GM19452 (cell line): ENCODE results near the gene CACNA1B.
"Not testable (repeated sequence)": the region's sequence is repeated elsewhere in the genome, so short reads cannot be mapped to it uniquely, and the experiment has no call there.

Experiments
- ATAC-seq: cut with Tn5 transposase; IDR thresholded peaks from one replicate; pipeline ENCODE4 v1.9.1; 2021; ENCODE audit not compliant: unreplicated experiment

CACNA1B gene

GRCh38 chr9:137885121-137885520, 7.5 kb downstream of the CACNA1B start:
- not testable (repeated sequence) for ATAC-seq

DNA sequence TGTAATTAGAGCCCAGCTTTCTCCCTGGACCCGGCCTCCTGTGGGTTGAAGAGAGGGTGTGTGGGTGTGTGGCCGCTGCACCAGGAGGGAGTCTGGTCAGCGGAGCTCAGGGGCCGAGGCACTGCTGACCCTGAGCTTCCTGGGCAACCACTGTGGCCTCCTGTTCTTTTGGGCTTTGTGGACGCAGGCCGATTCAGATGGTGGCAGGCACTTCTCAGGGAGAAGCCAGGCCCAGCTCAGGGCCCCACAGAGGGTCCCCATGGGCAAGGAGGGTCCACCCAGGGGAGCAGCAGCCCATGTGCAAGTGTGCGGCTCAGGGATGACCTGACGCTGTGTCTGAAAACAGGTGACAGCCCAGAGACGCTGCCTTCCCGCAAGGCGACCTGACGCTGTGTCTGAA, 11.0 kb downstream of the CACNA1B start:
- not testable (repeated sequence) for ATAC-seq

GRCh38 chr9:137889966-137890365, 12.4 kb downstream of the CACNA1B start:
- not testable (repeated sequence) for ATAC-seq

DNA sequence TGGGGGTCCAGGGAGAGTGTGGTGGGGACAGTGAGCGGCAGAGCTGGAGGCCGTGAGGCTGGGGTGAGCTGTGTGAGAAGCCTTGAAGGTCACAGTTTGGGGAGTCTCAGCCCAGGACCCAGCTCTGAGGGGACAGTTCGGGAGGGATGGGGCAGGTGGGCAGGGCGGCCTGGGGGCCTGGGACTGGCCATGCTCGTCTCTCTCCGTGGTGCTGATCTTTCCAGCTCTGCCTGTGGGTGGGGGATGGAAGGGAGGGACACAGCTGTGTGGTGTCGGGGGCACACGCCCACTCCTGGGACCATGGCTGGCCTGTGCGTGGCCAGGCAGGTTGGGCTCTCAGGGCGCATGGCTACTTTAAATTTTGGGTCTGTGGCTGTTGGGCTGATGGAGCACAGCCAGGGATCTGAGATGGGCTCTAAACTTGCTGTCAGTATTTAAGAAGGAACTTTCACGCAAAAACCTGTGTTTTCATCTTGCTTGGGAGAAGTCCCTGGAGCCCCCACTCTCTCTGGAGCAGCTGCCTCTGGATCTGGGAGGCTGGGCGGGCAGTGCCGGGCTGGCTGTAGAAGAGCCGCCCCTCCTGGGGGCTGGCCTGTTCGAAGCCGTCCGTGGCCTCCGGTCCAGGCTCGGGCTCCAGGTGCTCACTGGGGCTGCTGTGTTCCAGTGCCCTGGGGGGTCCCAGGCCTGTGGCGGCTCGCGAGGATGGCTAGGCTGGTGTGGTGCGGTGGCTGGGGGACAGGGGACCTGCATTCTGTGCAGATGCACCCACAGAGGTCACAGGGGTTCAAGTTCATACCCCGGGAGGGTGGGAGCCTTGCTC, 13.4 kb downstream of the CACNA1B start:
- not testable (repeated sequence) for ATAC-seq

- ATAC-seq: no peak
Observed at GRCh38 chr9:137891588-137892423, 14.2 kb downstream of the CACNA1B start.

DNA sequence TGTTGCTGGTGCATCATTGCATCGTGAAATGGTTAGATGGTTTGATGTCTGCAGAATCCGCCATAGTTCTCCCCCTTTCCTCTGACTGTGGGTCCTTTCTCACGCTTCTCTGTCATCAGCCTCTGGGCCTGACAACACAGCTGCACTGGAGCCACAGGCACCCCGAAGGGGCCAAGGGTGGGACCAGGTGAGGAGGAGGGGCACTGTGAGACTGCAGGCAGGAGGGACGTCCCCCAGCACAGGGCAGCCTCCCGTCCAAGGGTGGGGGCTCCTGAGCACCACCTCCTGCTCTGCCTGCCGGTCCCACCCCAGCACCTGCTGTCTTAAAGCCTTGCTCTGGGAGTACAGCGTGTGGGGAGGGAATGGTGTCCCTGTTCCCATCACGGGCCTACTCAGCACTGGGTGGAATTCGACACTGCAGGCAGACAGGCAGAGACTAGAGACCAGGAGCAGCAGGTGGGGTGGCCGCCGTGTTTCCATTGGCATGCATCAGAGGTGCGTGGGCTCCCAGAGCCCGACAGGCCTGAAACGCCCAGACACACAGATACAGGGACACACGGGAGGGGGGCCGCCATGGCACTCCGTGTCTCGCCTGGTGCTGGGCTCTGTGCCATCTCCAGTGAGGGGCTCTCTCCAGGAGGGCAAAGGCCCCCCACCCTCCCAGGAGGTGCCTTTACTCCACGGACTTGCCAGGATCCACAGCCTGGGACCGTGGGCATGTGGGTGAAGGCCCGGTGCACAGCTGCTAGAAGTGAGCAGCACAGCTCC, 15.0 kb downstream of the CACNA1B start:
- ATAC-seq: no peak

- no peak for ATAC-seq
Observed at GRCh38 chr9:137893670-137894069, 16.1 kb downstream of the CACNA1B start.

DNA sequence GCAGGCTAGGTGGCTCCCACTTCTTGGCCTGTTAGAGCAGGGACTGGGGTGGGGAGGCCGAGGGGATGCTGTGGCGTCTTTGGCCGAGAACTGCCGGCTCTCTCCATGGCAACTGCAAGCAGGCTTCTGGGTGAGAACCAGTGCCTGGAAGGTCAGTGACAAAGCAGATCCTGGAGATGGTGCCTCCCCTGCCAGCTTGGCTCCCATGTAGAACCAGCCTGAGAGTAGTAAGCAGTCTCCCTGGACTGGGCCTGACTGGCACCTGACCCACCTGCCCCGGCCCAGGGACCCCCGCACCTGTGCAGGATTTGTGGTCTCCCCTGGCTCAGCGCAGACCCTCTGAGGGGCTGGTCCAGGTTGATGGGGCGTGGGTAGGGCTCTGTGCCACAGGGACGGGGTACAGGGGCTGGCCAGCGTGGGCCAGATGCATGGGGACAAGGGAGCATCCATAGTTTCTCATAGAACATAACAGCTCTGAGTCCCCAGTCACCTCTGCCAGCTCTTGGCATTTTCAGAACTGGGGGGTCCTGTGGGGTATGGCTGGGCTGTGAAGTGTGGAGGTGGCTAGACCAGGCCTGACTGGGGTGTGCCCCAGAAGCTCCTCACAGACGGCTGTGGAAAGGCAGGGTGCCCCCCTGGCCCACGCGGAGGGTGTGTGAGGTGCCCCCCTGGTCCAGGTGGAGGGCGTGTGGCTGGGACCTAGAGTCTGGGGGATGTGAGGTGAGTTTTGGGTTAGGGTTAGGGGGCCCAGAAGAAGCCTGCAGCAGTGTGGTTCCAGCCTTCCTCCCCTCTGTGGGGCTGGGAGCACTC, 22.2 kb downstream of the CACNA1B start:
- ATAC-seq: no peak

GRCh38 chr9:137900584-137901310, 23.2 kb downstream of the CACNA1B start:
- no peak for ATAC-seq

DNA sequence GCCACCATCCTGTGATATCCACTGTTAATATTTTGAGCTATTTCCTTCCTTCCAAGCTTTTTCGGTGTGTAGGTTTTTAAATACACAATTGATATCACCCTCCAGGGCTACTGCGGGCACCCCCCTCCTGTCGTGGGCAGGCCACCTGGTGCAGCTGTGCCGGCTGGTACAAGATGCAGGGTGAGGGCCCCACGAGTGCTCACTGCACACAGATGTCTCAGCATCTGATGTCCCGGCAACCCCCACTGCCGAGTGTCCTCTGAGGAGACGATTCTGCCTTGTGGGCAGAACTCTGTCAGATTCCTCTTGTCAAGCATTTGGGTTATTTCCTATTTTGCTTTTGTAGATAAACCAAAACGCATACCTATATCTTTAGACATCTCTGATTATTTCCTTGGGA, 25.1 kb downstream of the CACNA1B start:
- ATAC-seq: no peak

- ATAC-seq: no peak
Observed at GRCh38 chr9:137905740-137906139, 28.2 kb downstream of the CACNA1B start.

DNA sequence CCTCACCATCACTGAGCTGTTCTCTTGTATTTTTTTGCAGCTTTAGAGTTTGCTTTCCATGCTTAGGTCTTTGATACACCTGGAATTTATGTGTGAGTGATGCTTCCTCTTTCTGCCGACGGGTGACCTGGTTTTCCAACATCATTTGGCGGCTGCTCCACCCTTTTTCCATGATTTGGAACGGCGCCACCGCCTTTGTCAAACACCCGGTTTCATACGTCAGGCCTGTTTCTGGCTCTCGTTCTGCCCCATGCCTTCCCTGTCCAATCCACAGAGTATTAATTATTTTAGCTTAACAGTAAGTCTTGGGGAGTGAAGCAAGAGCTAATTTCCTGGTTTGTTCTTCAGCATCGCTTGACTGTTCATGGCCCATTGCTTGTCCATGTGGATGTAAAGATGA, 30.2 kb downstream of the CACNA1B start:
- no peak for ATAC-seq

GRCh38 chr9:137912671-137913070, 35.1 kb downstream of the CACNA1B start:
- ATAC-seq: no peak

DNA sequence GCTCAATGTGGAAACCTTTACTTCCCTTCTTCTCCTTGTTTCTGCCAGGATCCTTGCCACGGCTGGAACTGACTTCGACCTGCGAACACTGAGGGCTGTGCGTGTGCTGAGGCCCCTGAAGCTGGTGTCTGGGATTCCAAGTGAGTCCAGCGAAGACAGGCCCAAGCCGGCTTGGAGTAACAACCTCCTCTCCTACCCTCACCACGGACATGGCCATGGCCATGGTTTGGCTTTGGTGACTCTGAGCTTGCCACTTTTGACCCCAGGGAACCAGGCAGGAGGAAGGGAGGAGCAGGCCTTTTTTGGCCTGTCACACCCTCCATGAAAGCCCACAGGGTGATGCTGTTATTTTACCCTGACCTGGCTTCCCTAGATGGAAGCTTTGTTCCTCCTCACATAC, 35.5 kb downstream of the CACNA1B start:
- no peak for ATAC-seq

- no peak for ATAC-seq
Observed at GRCh38 chr9:137913771-137914767, 36.5 kb downstream of the CACNA1B start.

DNA sequence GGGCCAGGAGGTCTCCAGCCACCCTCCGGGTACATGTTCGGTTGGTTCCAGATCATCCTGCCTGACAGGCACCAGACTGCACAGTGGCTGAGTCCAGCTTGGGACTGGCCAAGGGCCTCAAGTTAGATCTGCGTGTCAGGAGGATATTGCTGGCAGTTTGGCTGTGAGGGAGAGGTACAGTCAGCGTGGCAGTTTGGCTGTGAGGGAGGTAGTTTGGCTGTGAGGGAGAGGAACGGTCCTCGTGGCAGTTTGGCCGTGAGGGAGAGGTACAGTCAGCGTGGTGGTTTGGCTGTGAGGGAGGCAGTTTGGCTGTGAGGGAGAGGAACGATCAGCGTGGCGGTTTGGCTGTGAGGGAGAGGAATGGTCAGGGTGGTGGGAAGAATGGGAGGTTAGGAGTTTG, 39.0 kb downstream of the CACNA1B start:
- ATAC-seq: no peak

- ATAC-seq: no peak
Observed at GRCh38 chr9:137917116-137917515, 39.5 kb downstream of the CACNA1B start.

GRCh38 chr9:137917795-137918194, 40.2 kb downstream of the CACNA1B start:
- ATAC-seq: no peak
